HG03342 (cell line): Measurements from ENCODE around the gene GPR162.

Source experiments
- ATAC-seq: cut with Tn5 transposase; IDR thresholded peaks from one replicate; pipeline ENCODE4 v1.9.1; 2021; ENCODE audit warnings: mild to moderate bottlenecking, moderate library complexity; ENCODE audit not compliant: unreplicated experiment

GPR162 gene

GRCh38 chr12:6787309-6787708 is 34.3 kb upstream of the GPR162 start:
- ATAC-seq = no peak

- ATAC-seq = no peak
Observed at GRCh38 chr12:6788972-6789924, 32.4 kb upstream of the GPR162 start, which contains the start of gene CD4. Gene CD4, plus strand, starts transcription at chr12:6789528. Its CDS starts 10,611 bp downstream, at chr12:6800139.

GRCh38 chr12:6790496-6791150 is 31.0 kb upstream of the GPR162 start:
- ATAC-seq = no peak

- ATAC-seq = no peak
Observed at GRCh38 chr12:6791931-6792520, 29.6 kb upstream of the GPR162 start.

- ATAC-seq = no peak
Observed at GRCh38 chr12:6792522-6793201, 29.0 kb upstream of the GPR162 start.

GRCh38 chr12:6795088-6795487 is 26.5 kb upstream of the GPR162 start:
- no peak for ATAC-seq

- ATAC-seq = no peak
Observed at GRCh38 chr12:6796576-6796975, 25.0 kb upstream of the GPR162 start.

- ATAC-seq = no peak
Observed at GRCh38 chr12:6799147-6799546, 22.5 kb upstream of the GPR162 start.

- no peak for ATAC-seq
Observed at GRCh38 chr12:6807170-6807569, 14.5 kb upstream of the GPR162 start.

GRCh38 chr12:6809056-6809455 is 12.6 kb upstream of the GPR162 start:
- ATAC-seq = no peak

GRCh38 chr12:6810758-6811157 is 10.9 kb upstream of the GPR162 start:
- no peak for ATAC-seq

- ATAC-seq = no peak
Observed at GRCh38 chr12:6813363-6813762, 8.3 kb upstream of the GPR162 start.

- no peak for ATAC-seq
Observed at GRCh38 chr12:6816598-6816997, 5.0 kb upstream of the GPR162 start.

GRCh38 chr12:6817098-6817497 is 4.5 kb upstream of the GPR162 start:
- ATAC-seq = no peak

GRCh38 chr12:6817662-6818157 is 3.9 kb upstream of the GPR162 start:
- no peak for ATAC-seq

- no peak for ATAC-seq
Observed at GRCh38 chr12:6818222-6818621, 3.4 kb upstream of the GPR162 start.

- no peak for ATAC-seq
Observed at GRCh38 chr12:6818645-6819044, 3.0 kb upstream of the GPR162 start.

GRCh38 chr12:6819106-6820030 is 2.3 kb upstream of the GPR162 start:
- no peak for ATAC-seq

GRCh38 chr12:6820166-6820565 is 1.5 kb upstream of the GPR162 start:
- no peak for ATAC-seq
